ENCODE results near the gene TCERG1L.

The TCERG1L gene

DNA sequence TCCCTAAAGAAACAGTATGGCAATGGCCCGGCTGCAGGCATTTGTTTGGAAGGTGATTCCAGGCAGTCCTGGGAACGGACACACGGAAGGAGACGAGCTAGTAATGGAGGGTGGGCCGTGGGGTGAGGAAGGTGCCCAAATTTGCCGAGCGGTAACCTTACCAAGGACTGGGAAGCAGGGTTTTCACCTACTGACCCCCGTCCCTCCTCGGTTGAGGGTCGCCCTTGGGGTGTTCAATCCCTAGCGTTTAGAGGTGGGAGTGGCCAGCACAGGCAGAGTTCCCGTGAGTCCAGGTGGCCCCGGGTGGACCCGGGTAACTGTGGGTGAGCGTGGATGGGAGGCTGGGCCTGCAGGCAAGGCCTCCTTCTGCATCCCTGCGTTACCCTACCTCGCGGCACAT is 198.8 kb downstream of the TCERG1L start:
- no peak for DNase-seq (ENCODE audit: low spot score)
- in situ Hi-C loops (cut with MboI; ENCODE audit: low sequenced_read_pairs, unreplicated experiment) = no loop called here

GRCh38 chr10:131111471-131112080 is 199.9 kb downstream of the TCERG1L start:
- in situ Hi-C loops (cut with MboI; ENCODE audit: low sequenced_read_pairs, unreplicated experiment) = no loop called here
- TF ChIP-seq, protein P1, sequence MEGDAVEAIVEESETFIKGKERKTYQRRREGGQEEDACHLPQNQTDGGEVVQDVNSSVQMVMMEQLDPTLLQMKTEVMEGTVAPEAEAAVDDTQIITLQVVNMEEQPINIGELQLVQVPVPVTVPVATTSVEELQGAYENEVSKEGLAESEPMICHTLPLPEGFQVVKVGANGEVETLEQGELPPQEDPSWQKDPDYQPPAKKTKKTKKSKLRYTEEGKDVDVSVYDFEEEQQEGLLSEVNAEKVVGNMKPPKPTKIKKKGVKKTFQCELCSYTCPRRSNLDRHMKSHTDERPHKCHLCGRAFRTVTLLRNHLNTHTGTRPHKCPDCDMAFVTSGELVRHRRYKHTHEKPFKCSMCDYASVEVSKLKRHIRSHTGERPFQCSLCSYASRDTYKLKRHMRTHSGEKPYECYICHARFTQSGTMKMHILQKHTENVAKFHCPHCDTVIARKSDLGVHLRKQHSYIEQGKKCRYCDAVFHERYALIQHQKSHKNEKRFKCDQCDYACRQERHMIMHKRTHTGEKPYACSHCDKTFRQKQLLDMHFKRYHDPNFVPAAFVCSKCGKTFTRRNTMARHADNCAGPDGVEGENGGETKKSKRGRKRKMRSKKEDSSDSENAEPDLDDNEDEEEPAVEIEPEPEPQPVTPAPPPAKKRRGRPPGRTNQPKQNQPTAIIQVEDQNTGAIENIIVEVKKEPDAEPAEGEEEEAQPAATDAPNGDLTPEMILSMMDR (IDR thresholded peaks at IDR 0.05; ENCODE audit: borderline replicate concordance, control extremely low read depth, extremely low read depth, insufficient read depth, missing control alignments) = no peak
- no peak for DNase-seq (ENCODE audit: low spot score)

More for the DNA sequence above, 198.8 kb downstream of the TCERG1L start:
- TF ChIP-seq, protein P1 (IDR thresholded peaks at IDR 0.05; ENCODE audit: borderline replicate concordance, control extremely low read depth, extremely low read depth, insufficient read depth, missing control alignments) = no peak

- DNase-seq (ENCODE audit: low spot score) = no peak
- in situ Hi-C loops (cut with MboI; ENCODE audit: low sequenced_read_pairs, unreplicated experiment) = no loop called here
- TF ChIP-seq, protein P1 (IDR thresholded peaks at IDR 0.05; ENCODE audit: borderline replicate concordance, control extremely low read depth, extremely low read depth, insufficient read depth, missing control alignments) = no peak
Measured at GRCh38 chr10:131111007-131111406, 200.5 kb downstream of the TCERG1L start.

GRCh38 chr10:131110241-131110783 is 201.2 kb downstream of the TCERG1L start:
- DNase-seq (ENCODE audit: low spot score) = no peak
- in situ Hi-C loops (cut with MboI; ENCODE audit: low sequenced_read_pairs, unreplicated experiment) = no loop called here
- TF ChIP-seq, protein P1 (IDR thresholded peaks at IDR 0.05; ENCODE audit: borderline replicate concordance, control extremely low read depth, extremely low read depth, insufficient read depth, missing control alignments) = no peak

DNA sequence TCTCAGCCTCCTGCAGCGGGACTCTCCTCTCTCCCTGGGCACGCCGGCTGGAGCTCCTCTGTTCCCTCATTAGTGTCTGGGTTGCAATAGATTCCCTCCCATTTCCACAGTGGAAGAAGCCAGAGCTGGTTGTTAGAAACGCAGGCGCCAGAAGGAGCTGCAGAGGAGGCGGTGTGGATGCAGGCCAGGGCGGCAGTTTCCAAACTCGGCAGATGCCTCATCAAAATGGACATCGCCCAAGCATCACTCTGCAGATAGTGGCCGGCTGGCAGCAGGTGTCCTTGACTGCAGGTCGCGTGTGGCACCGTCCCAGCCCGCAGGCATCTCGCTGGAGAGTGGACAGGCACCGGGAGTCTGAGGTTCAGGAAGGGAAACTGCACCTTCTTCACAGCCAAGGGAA is 201.8 kb downstream of the TCERG1L start:
- TF ChIP-seq, protein P1 (IDR thresholded peaks at IDR 0.05; ENCODE audit: borderline replicate concordance, control extremely low read depth, extremely low read depth, insufficient read depth, missing control alignments) = no peak
- DNase-seq (ENCODE audit: low spot score) = no peak
- in situ Hi-C loops (cut with MboI; ENCODE audit: low sequenced_read_pairs, unreplicated experiment) = no loop called here

- DNase-seq (ENCODE audit: low spot score) = no peak
- TF ChIP-seq, protein P1 (IDR thresholded peaks at IDR 0.05; ENCODE audit: borderline replicate concordance, control extremely low read depth, extremely low read depth, insufficient read depth, missing control alignments) = no peak
- in situ Hi-C loops (cut with MboI; ENCODE audit: low sequenced_read_pairs, unreplicated experiment) = no loop called here
Measured at GRCh38 chr10:131109291-131109690, 202.2 kb downstream of the TCERG1L start.

Data from GM13976 (cell line).